ENCODE data around the gene FAM187B.
"Not testable (repeated sequence)": the region's sequence is repeated elsewhere in the genome, so short reads cannot be mapped to it uniquely, and the experiment has no call there.

Gene FAM187B

GRCh38 chr19:35261356-35262100 is 33.0 kb upstream of the FAM187B start:
- no peak for DNase-seq

GRCh38 chr19:35260694-35261304 is 32.3 kb upstream of the FAM187B start:
- DNase-seq: no peak

DNA sequence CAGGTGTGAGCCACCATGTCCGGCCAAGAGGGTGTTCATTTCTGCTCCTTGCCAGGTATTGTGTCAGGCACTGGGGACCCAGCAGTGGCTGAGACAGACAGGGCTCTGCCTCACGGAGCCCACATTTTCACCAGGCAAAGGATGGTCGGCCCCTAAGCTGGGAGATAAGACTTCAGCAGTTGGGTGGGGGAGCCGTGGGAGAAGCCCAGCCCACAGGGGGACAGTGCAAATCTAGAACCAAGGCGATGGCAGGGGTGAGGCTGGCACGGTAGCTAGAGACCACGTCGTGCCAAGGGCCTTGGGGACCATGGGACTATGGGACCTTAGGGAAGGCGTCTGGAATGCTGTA is 28.5 kb upstream of the FAM187B start:
- DNase-seq: no peak

DNA sequence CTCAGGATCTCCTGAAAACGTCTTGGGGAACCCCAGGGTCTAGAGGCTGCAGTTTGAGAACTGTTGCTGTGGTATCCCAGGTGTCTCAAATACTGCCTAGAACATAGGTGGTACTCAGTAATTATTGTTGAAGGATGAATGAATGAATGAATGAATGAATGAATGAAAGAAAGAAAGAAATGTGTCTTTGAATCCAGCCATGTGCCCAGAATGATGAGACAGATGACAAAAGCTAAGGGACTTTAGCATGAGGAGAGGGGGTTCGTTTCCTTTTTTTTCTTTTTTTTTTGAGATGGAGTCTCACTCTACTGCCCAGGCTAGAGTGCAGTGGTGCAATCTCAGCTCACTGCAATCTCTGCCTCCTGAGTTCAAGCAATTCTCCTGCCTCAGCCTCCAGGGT is 28.0 kb upstream of the FAM187B start:
- DNase-seq: no peak

DNA sequence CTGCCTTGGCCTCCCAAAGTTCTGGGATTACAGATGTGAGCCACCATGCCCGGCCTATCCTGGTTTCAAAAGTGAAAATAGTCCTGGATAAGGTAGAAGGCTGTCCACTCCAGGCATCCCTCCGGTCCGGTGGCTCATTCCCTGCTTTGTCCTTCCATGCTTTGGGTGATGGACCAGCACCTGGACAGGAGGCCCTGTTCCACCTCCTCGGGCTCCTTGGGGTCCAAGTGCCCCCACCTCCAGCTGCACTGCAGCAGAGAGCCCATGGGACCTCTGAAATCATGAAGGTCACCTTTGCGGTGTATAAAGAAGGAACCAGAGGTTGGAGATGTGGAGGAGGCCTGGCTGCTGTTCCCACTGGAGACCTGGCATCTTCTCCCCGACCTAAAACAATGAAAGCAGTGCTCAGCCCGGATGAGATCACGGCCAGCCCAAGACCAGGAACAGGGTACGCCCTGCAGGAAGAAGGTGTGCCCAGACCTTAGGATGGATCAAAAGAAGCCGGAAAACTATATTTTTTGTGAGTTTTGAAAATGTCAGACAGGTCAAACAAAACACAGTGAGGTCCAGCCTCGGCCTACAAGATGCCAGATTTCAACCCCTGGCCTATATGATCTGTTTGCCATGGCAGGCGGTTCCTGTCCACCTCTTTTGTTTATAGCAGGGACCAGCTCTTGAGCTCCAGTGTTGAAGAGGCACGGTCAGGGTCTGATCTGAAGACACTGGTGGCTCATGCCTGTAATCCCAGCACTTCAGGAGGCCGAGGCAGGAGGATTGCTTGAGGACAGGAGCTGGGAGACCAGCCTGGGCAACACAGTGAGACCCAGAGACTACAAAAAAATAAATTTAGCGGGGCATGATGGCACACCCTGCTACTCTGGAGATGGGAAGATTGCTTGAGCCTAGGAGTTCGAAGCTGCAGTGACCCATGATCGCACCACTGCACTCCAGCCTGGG is 26.1 kb upstream of the FAM187B start:
- peak in 1 of 2 donors; percentile 13 for DNase-seq

- DNase-seq: no peak
These were observed 25.1 kb upstream of the FAM187B start for GRCh38 chr19:35253316-35254286.

- no peak for DNase-seq
These were observed 22.9 kb upstream of the FAM187B start for GRCh38 chr19:35251456-35251855.

DNA sequence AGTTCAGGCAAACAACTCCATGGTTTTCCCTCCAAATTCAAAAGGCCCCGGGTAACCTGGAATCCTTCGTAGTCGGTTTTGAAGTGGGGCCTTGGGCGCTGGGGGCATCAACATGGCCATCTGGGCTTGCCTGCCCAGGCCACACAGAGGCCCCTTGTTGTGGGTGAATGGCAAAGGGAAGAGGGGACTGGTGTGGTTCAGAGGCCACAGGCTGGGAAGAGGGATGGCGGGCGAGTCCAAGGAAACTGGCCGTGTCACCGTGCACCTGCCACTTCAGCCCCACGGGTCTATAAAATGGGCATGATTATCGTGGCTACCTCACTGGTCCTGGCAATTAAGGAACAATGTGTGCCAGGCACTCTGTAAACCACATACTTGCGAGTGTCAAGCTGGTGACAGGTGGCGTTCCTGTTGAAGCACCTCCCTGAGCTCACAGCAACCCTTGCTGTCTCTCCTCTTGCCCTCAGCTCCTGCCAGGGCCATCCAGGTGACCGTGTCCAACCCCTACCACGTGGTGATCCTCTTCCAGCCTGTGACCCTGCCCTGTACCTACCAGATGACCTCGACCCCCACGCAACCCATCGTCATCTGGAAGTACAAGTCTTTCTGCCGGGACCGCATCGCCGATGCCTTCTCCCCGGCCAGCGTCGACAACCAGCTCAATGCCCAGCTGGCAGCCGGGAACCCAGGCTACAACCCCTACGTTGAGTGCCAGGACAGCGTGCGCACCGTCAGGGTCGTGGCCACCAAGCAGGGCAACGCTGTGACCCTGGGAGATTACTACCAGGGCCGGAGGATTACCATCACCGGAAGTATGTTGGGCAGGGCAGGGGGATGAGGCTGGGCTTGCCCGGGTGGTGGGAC is 21.5 kb upstream of the FAM187B start:
- DNase-seq: no peak

DNA sequence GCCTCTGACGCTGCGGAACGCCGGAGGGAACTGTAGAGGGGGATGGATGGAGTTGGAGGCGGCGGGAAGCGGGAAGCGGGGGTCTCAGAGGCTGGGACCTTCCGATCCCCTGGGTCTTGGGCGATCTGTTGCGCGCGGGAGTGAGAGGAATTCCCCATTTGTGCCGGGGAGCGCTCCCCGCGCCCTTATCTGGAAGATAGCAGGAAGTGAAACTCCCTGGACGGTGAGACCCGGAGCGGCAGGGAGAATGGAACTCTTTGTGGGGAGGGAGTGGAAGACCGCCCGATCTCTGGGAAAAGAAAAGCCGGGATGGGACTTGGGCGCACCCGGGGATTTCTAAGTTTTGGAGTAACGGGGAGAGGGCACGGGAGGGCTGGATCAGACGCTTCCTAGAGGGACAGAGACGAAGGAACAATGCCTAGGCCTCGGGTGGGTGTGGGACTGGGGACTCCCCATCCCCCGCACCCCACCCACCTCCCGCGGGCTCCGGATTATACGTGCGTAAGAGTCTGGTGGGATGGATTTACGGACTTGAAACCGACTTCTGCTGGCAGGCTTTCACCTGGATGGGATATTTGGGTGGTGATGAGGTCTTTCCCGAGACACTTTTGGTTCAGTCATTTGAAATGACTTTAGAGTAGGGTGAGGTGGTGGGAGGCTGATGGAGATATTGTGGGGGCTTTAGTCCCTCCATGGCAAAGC is 20.8 kb upstream of the FAM187B start:
- no peak for DNase-seq

- peak; percentile 71 to 74 for DNase-seq
These were observed 20.0 kb upstream of the FAM187B start, which contains the start of gene LSR for GRCh38 chr19:35248310-35249145. TSS of gene LSR (plus strand) at chr19:35249002. CDS start at chr19:35249023, 21 bp downstream.

GRCh38 chr19:35247526-35248309 is 19.2 kb upstream of the FAM187B start:
- peak; percentile 63 to 70 for DNase-seq

DNA sequence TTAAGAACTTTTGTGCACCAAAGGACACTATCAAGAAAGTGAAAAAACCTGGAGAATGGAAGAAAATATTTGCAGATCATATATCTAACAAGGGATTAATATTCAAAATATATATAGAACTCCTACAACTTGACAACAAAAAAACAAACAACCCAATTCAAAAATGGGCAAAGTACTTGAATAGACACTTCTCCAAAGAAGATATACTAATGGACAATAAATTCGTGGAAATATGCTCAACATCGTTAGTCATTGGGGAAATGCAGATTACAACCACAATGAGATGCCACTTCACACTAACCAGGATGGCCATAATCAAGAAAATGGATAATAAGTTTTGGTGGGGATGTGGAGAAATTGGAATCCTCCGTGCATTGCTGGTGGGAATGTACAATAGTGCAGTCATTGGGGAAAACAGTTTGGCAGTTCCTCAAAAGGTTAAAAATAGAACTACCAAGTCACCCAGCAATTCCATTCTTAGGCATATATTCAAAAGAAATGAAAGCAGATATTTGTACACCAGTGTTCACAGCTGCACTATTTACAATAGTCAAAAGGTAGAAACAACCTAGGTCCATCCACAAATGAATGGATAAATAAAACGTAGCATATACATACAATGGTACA is 18.0 kb upstream of the FAM187B start:
- no peak for DNase-seq

DNA sequence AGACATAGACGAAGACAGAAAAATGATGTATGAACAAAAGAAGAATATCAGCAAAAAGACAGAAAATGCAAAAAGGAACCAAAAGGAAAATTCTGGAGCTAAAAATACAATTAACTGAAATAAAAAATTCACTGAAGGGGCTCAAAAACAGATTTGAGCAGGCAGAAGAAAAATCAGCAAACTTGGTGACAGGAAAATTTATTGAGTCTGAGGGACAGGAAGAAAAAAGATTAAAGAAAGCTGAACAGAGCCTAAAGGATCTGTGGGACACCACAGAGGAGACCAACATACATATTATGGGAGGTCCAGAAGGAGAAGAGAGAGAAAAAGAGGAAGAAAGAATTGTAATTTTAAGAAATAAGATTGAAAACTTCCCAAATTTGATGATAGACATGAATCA is 12.9 kb upstream of the FAM187B start:
- DNase-seq: no peak

GRCh38 chr19:35240327-35240726 is 11.8 kb upstream of the FAM187B start:
- DNase-seq: no peak

DNA sequence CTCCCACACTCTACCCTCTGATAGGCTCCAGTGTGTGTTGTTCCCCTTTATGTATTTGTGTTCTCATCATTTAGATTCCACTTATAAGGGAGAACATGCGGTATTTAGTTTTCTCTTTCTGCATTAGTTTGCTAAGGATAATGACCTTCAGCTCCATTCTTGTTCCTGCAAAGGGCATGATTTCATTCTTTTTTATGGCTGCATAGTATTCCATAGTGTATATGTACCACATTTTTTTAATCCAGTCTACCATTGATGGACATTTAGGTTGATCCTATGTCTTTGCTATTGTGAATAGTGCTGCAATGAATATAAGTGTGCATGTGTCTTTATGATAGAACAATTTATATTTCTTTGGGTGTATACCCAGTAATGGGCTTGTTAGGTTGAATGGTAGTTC is 11.1 kb upstream of the FAM187B start:
- DNase-seq: not testable (repeated sequence)

DNA sequence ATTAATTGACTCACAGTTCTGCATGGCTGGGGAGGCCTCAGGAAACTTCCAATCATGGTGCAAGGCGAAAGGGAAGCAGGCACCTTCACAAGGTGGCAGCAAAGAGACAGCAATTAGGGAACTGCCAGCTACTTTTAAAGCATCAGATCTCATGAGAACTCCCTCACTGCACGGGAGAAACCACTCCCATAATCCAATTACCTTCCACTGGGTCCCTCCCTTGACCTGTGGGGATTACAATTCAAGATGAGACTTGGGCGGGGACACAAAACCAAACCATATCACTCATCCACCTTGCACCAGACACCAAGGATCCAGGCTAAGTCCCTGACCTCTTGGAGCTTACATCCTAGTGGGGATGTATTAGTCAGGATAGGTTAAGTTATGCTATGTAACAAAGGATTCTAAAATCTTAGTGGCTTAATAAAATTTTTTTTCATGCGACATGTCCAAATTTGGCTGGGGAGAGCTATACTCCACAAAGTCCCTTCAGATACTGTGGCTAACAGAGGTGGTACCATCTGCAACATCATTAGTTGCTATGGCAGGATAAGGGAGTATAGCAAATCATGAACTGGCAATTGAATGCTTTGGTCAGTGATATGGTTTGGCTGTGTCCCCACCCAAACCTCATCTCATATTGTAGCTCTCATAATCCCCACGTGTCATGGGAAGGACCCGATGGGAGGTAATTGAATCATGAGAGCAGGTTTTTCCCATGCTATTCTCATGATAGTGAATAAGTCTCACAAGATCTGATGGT is 8.3 kb upstream of the FAM187B start:
- DNase-seq: no peak

DNA sequence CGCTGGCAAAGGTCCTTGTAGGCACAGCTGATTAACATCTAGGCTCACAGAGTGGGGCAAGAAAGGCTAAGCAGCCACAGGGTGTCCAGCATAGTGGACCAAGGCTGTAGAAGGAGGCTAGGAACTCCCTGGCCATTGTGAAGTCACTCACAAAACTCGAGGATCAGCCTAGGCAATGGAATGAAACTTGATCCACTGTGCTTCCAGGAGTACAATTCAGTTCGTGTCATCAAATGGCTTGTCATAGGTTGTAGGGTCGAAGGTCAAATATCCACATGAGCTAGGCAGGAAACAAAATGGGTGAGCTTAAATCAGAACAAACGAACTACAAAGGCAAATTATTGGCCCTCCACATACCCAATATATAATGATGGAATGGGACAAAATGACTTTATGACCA is 4.4 kb upstream of the FAM187B start:
- DNase-seq: no peak

Measured in stimulated activated CD4-positive, alpha-beta T cell treated with anti-CD3 and anti-CD28 coated beads, Interleukin-2, amount 100 ng/mL, for 24 hours (primary cell).